KMS-11 (cell line): ENCODE data around the gene RECQL5.

Experiments
- H2AFZ ChIP-seq: fragments of 200-600 bp; sonication (generic); 2 replicates; pipeline ENCODE4 v1.6.1; 2016; ENCODE audit warnings: antibody characterized with exemption, mixed run types, low read depth
- H3K27ac ChIP-seq: fragments of 200-600 bp; sonication (generic); 2 replicates; pipeline ENCODE4 v1.6.1; 2016; ENCODE audit warnings: mild to moderate bottlenecking, mixed run types
- H3K27me3 ChIP-seq: fragments of 200-600 bp; sonication (generic); 2 replicates; pipeline ENCODE4 v1.6.1; 2017; ENCODE audit warnings: mild to moderate bottlenecking, low read depth, mixed run types, moderate library complexity; ENCODE audit not compliant: insufficient read depth
- H3K36me3 ChIP-seq: fragments of 200-600 bp; sonication (generic); 2 replicates; pipeline ENCODE4 v1.6.1; 2017; ENCODE audit warnings: mild to moderate bottlenecking, mixed run types; ENCODE audit not compliant: insufficient read depth
- H3K4me1 ChIP-seq: fragments of 200-600 bp; sonication (generic); 2 replicates; pipeline ENCODE4 v1.6.1; 2016; ENCODE audit warnings: mild to moderate bottlenecking, low read depth, mixed run types; ENCODE audit not compliant: poor library complexity, severe bottlenecking
- H3K4me2 ChIP-seq: fragments of 200-600 bp; sonication (generic); 2 replicates; pipeline ENCODE4 v1.7.0; 2016; ENCODE audit warnings: mild to moderate bottlenecking, mixed run types
- H3K4me3 ChIP-seq: fragments of 200-600 bp; sonication (generic); IDR thresholded peaks from 2 replicates; pipeline ENCODE4 v1.6.1; 2017; ENCODE audit warnings: low read depth, low read length, mixed read lengths; ENCODE audit not compliant: insufficient read depth
- H3K79me2 ChIP-seq: fragments of 200-600 bp; sonication (generic); 2 replicates; pipeline ENCODE4 v1.6.1; 2016; ENCODE audit warnings: low read depth, mixed run types; ENCODE audit not compliant: insufficient read depth
- H3K9ac ChIP-seq: fragments of 200-600 bp; sonication (generic); 2 replicates; pipeline ENCODE4 v1.6.1; 2016; ENCODE audit warnings: mild to moderate bottlenecking, mixed run types
- H4K20me1 ChIP-seq: fragments of 200-600 bp; sonication (generic); 2 replicates; pipeline ENCODE4 v1.6.1; 2016; ENCODE audit warnings: mild to moderate bottlenecking, mixed run types; ENCODE audit not compliant: insufficient read depth
- CTCF ChIP-seq: fragments of 200-600 bp; sonication (generic); conservative IDR thresholded peaks from 2 replicates; pipeline ENCODE4 v1.6.1; 2017; ENCODE audit warnings: low read depth, mild to moderate bottlenecking, antibody characterized with exemption, low read length, moderate library complexity, mixed read lengths

Gene RECQL5

GRCh38 chr17:75632428-75632827 lies 34.5 kb downstream of the RECQL5 start:
- no peak overlapping the region for H3K9ac ChIP-seq
- no peaks in the 10 kb centered on the region for H3K79me2 ChIP-seq
- no peaks in the 10 kb centered on the region for H4K20me1 ChIP-seq
- H3K4me1 ChIP-seq: peaks cover 14% of the 10 kb centered on the region
- no peaks in the 10 kb centered on the region for H3K27me3 ChIP-seq
- H3K36me3 ChIP-seq: no peaks in the 10 kb centered on the region
- no peak overlapping the region for H3K4me3 ChIP-seq
- no peak for TF ChIP-seq CTCF
- no peak overlapping the region; the same call in 1 of the 2 replicates for H3K4me2 ChIP-seq
- no peak overlapping the region for H3K27ac ChIP-seq
- H2AFZ ChIP-seq: no peak overlapping the region

GRCh38 chr17:75631353-75631752 lies 35.6 kb downstream of the RECQL5 start:
- Histone ChIP-seq H3K4me2 (no peak overlapping the region), H2AFZ (no peak overlapping the region), H3K27me3 (no peaks in the 10 kb centered on the region), H4K20me1 (no peaks in the 10 kb centered on the region), H3K4me1 (peaks cover 14% of the 10 kb centered on the region), H3K79me2 (no peaks in the 10 kb centered on the region), H3K4me3 (no peak overlapping the region), H3K36me3 (no peaks in the 10 kb centered on the region), H3K27ac (no peak overlapping the region), H3K9ac (no peak overlapping the region)
- no peak for TF ChIP-seq CTCF

- Histone ChIP-seq H3K27ac (no peak overlapping the region), H3K36me3 (no peaks in the 10 kb centered on the region), H3K4me2 (no peak overlapping the region), H3K4me3 (no peak overlapping the region), H3K4me1 (peaks cover 14% of the 10 kb centered on the region), H2AFZ (no peak overlapping the region), H3K79me2 (no peaks in the 10 kb centered on the region), H4K20me1 (no peaks in the 10 kb centered on the region), H3K27me3 (no peaks in the 10 kb centered on the region), H3K9ac (no peak overlapping the region)
- no peak for TF ChIP-seq CTCF
Observed at GRCh38 chr17:75630071-75630917, 36.7 kb downstream of the RECQL5 start.

GRCh38 chr17:75629157-75629556 lies 37.8 kb downstream of the RECQL5 start:
- TF ChIP-seq CTCF: no peak
- no peak overlapping the region for H3K9ac ChIP-seq

More at GRCh38 chr17:75629157-75629556, 37.8 kb downstream of the RECQL5 start:
- H3K36me3 ChIP-seq: no peaks in the 10 kb centered on the region
- H3K4me3 ChIP-seq: no peak overlapping the region
- H2AFZ ChIP-seq: no peak overlapping the region
- no peak overlapping the region for H3K27ac ChIP-seq
- no peaks in the 10 kb centered on the region for H3K79me2 ChIP-seq
- H3K27me3 ChIP-seq: peaks cover 4% of the 10 kb centered on the region; the same call in 1 of the 2 replicates
- H3K4me2 ChIP-seq: no peak overlapping the region
- peaks cover 12% of the 10 kb centered on the region for H3K4me1 ChIP-seq
- H4K20me1 ChIP-seq: no peaks in the 10 kb centered on the region
